Panc1 (cell line): ENCODE measurements around the gene KIF26B.

Source experiments
- CTCF ChIP-seq: fragments of 450-650 bp; IDR thresholded peaks from 2 replicates; pipeline ENCODE4 v1.5.1; 2017; ENCODE audit warnings: mild to moderate bottlenecking
- POLR2AphosphoS5 ChIP-seq: IDR thresholded peaks from 2 replicates; pipeline ENCODE4 v1.6.1; 2012; ENCODE audit warnings: mild to moderate bottlenecking, low read depth, low read length, moderate library complexity
- REST ChIP-seq, 2 experiments: IDR thresholded peaks; 2 replicates each; pipeline ENCODE4 v1.6.1; 2011 to 2012; ENCODE audit warnings: low read depth in 2 of 2, control low read depth in 1 of 2, low read length in 1 of 2, mild to moderate bottlenecking in 1 of 2, moderate library complexity in 1 of 2; ENCODE audit not compliant: insufficient read depth in 1 of 2
- TCF7L2 ChIP-seq: IDR thresholded peaks from 2 replicates; pipeline ENCODE4 v1.6.1; 2011; ENCODE audit warnings: mild to moderate bottlenecking, low read depth, low read length, inconsistent platforms

DNA sequence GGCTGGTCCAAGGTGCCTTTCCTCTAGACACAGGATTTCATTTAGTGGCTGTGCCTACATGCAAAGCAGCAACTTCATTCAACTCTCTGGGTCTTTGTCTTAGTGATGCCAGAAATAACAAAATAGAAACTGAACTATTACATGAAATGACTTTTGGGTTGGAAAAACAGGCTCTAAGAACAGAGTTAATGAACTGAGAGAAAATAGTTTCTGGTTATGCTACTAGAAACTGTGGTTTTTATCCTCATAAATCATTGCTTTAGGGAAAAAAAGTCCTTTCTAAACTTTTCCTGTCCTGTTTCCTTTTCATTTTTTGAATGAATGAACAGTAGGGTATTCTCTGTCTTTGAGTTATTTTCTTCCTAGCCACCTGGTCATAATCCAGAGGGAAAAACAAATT, 424.0 kb downstream of the KIF26B start:
- TF ChIP-seq CTCF (no peak), POLR2AphosphoS5 (no peak), REST (IDR thresholded peaks at IDR 0.05; ENCODE audit: insufficient read depth in 1 of 2, low read depth in 2 of 2, low read length in 1 of 2) (no peak), TCF7L2 (no peak)
